ENCODE data around the gene MEIKIN. TPM values are rescaled to one million over a fixed set of nuclear protein-coding genes. Genes with fewer than 3 reads are reported as not detected.

Gene MEIKIN
- total RNA-seq, 1 experiment from 2014 or later, result not detected

- no peaks in the 10 kb centered on the region; the same call in 1 of the 2 replicates for H3K4me1 ChIP-seq (ENCODE audit: control insufficient read depth, insufficient read depth, low read length)
- H3K27ac ChIP-seq (ENCODE audit: low read length), result no peak overlapping the region
- no peak overlapping the region for H3K4me3 ChIP-seq (ENCODE audit: low read depth in 2 of 2, low read length in 2 of 2)
- BruUV-seq (replicated peaks), result no TSS peak
- DNase-seq (ENCODE audit: low read depth, low spot score) (no peak), ATAC-seq (no peak)
- CTCF ChIA-PET, result interaction anchor here (1.4 kb wide), 1 partner anchor 197 kb away, joined by 6 read pairs; no protein-coding TSS in a partner anchor
- no peaks in the 10 kb centered on the region for H3K27me3 ChIP-seq (ENCODE audit: control insufficient read depth, insufficient read depth, low read length)
- in situ Hi-C loops (cut with HindIII; ENCODE audit: low pct_unique_long_range_greater_than_20kb, low sequenced_read_pairs), result no loop called here
- no peak for TF ChIP-seq SIN3A (IDR thresholded peaks at IDR 0.05; ENCODE audit: borderline replicate concordance, insufficient read depth, low read depth, low read length)
- TF ChIP-seq REST (IDR thresholded peaks at IDR 0.05; ENCODE audit: insufficient read depth in 1 of 2, low read depth in 2 of 2, low read length in 1 of 2), result no peak
- TF ChIP-seq CTCF (IDR thresholded peaks at IDR 0.05), result peak; percentile 48; the same call in 1 of the 2 replicates
- no peaks in the 10 kb centered on the region for H3K36me3 ChIP-seq (ENCODE audit: control insufficient read depth, insufficient read depth, low read length)
- POLR2A ChIA-PET, result no interaction called here
- no peaks in the 10 kb centered on the region for H3K9me3 ChIP-seq (ENCODE audit: control insufficient read depth, insufficient read depth, low read depth, low read length)
- intact Hi-C loops (cut with micrococcal nuclease; ENCODE audit: unreplicated experiment), result loop anchor here (2.0 kb wide), 1 partner anchor 196 kb away; no protein-coding TSS in a partner anchor
These were observed 134.8 kb downstream of the MEIKIN start for GRCh38 chr5:131810510-131811249.

GRCh38 chr5:131796793-131797693 is 148.4 kb downstream of the MEIKIN start, which contains the start of gene FNIP1:
FNIP1 (minus strand) TSS chr5:131797017; CDS start chr5:131796921, 96 bp downstream.
- intact Hi-C loops (cut with micrococcal nuclease; ENCODE audit: unreplicated experiment), result no loop called here
- BruUV-seq (replicated peaks), result no TSS peak
- DNase-seq (ENCODE audit: low read depth, low spot score), result peak; percentile 78
- peak; percentile 98 for ATAC-seq
- H3K36me3 ChIP-seq (ENCODE audit: control insufficient read depth, insufficient read depth, low read length), result peaks cover 3% of the 10 kb centered on the region
- CTCF ChIA-PET, result no interaction called here
- H3K9me3 ChIP-seq (ENCODE audit: control insufficient read depth, insufficient read depth, low read depth, low read length), result no peaks in the 10 kb centered on the region
- TF ChIP-seq REST (IDR thresholded peaks at IDR 0.05; ENCODE audit: insufficient read depth in 1 of 2, low read depth in 2 of 2, low read length in 1 of 2) (no peak), POLR2AphosphoS5 (IDR thresholded peaks at IDR 0.05; ENCODE audit: low read depth, low read length) (peak; percentile 79), CTCF (IDR thresholded peaks at IDR 0.05) (no peak), SIN3A (IDR thresholded peaks at IDR 0.05; ENCODE audit: borderline replicate concordance, insufficient read depth, low read depth, low read length) (peak; percentile 29; the same call in 1 of the 2 replicates), TCF7L2 (IDR thresholded peaks at IDR 0.05; ENCODE audit: low read depth, low read length) (peak; percentile 96)
- POLR2A ChIA-PET, result interaction anchor here (0.7 kb wide), 1 partner anchor 25 kb away, joined by 3 read pairs; no protein-coding TSS in a partner anchor
- in situ Hi-C loops (cut with HindIII; ENCODE audit: low pct_unique_long_range_greater_than_20kb, low sequenced_read_pairs), result no loop called here
- H3K27ac ChIP-seq (ENCODE audit: low read length), result peak within 1 kb of the TSS; percentile 96
- peaks cover 21% of the 10 kb centered on the region for H3K4me1 ChIP-seq (ENCODE audit: control insufficient read depth, insufficient read depth, low read length)
- no peaks in the 10 kb centered on the region for H3K27me3 ChIP-seq (ENCODE audit: control insufficient read depth, insufficient read depth, low read length)
- peak within 1 kb of the TSS; percentile 96 to 99 for H3K4me3 ChIP-seq (ENCODE audit: low read depth in 2 of 2, low read length in 2 of 2)

Data from Panc1 (cell line).